ENCODE results near the gene MND1.
"Not testable (repeated sequence)": the region's sequence is repeated elsewhere in the genome, so short reads cannot be mapped to it uniquely, and the experiment has no call there.

MND1 gene

GRCh38 chr4:153428941-153429475 is 84.5 kb downstream of the MND1 start:
- no peak for TF ChIP-seq ZNF274 (IDR thresholded peaks at IDR 0.05; ENCODE audit: low read depth, low read length)
- no peak overlapping the region for H3K4me3 ChIP-seq (ENCODE audit: low read length)

- TF ChIP-seq ZNF274 (IDR thresholded peaks at IDR 0.05; ENCODE audit: low read depth, low read length) = no peak
- H3K4me3 ChIP-seq (ENCODE audit: low read length) = peak overlapping the region; percentile 69
Measured at GRCh38 chr4:153432965-153433753, 88.7 kb downstream of the MND1 start.

- H3K4me3 ChIP-seq (ENCODE audit: low read length) = peak overlapping the region; percentile 69
- TF ChIP-seq ZNF274 (IDR thresholded peaks at IDR 0.05; ENCODE audit: low read depth, low read length) = no peak
Measured at GRCh38 chr4:153433754-153434105, 89.2 kb downstream of the MND1 start.

- TF ChIP-seq ZNF274 (IDR thresholded peaks at IDR 0.05; ENCODE audit: low read depth, low read length) = no peak
- peak overlapping the region; percentile 69 for H3K4me3 ChIP-seq (ENCODE audit: low read length)
Measured at GRCh38 chr4:153434190-153434589, 89.7 kb downstream of the MND1 start.

GRCh38 chr4:153438916-153439756 is 94.6 kb downstream of the MND1 start:
- H3K4me3 ChIP-seq (ENCODE audit: low read length) = peak overlapping the region; percentile 84; the same call in 1 of the 2 replicates
- no peak for TF ChIP-seq ZNF274 (IDR thresholded peaks at IDR 0.05; ENCODE audit: low read depth, low read length)

GRCh38 chr4:153439831-153440230 is 95.3 kb downstream of the MND1 start:
- TF ChIP-seq ZNF274 (IDR thresholded peaks at IDR 0.05; ENCODE audit: low read depth, low read length) = no peak
- peak overlapping the region; percentile 84; the same call in 1 of the 2 replicates for H3K4me3 ChIP-seq (ENCODE audit: low read length)

- peak overlapping the region; percentile 17; the same call in 1 of the 2 replicates for H3K4me3 ChIP-seq (ENCODE audit: low read length)
- TF ChIP-seq ZNF274 (IDR thresholded peaks at IDR 0.05; ENCODE audit: low read depth, low read length) = no peak
Measured at GRCh38 chr4:153440475-153440874, 96.0 kb downstream of the MND1 start.

- H3K4me3 ChIP-seq (ENCODE audit: low read length) = no peak overlapping the region
- no peak for TF ChIP-seq ZNF274 (IDR thresholded peaks at IDR 0.05; ENCODE audit: low read depth, low read length)
Measured at GRCh38 chr4:153447175-153447905, 102.9 kb downstream of the MND1 start.

GRCh38 chr4:153448003-153448731 is 103.7 kb downstream of the MND1 start:
- TF ChIP-seq ZNF274 (IDR thresholded peaks at IDR 0.05; ENCODE audit: low read depth, low read length) = no peak

GRCh38 chr4:153449338-153449737 is 104.8 kb downstream of the MND1 start:
- no peak for TF ChIP-seq ZNF274 (IDR thresholded peaks at IDR 0.05; ENCODE audit: low read depth, low read length)

More at GRCh38 chr4:153448003-153448731, 103.7 kb downstream of the MND1 start:
- no peak overlapping the region for H3K4me3 ChIP-seq (ENCODE audit: low read length)

GRCh38 chr4:153450544-153450917 is 106.0 kb downstream of the MND1 start:
- no peak overlapping the region for H3K4me3 ChIP-seq (ENCODE audit: low read length)
- no peak for TF ChIP-seq ZNF274 (IDR thresholded peaks at IDR 0.05; ENCODE audit: low read depth, low read length)

More at GRCh38 chr4:153449338-153449737, 104.8 kb downstream of the MND1 start:
- H3K4me3 ChIP-seq (ENCODE audit: low read length) = no peak overlapping the region

GRCh38 chr4:153451145-153451544 is 106.7 kb downstream of the MND1 start:
- H3K4me3 ChIP-seq (ENCODE audit: low read length) = not testable (repeated sequence)

GRCh38 chr4:153451911-153452657 is 107.6 kb downstream of the MND1 start:
- no peak overlapping the region for H3K4me3 ChIP-seq (ENCODE audit: low read length)
- TF ChIP-seq ZNF274 (IDR thresholded peaks at IDR 0.05; ENCODE audit: low read depth, low read length) = no peak

All from GM08714 (cell line).